HL-60 (cell line): ENCODE measurements around the gene SDK1.

Source experiments
- DNase-seq, 2 experiments: peaks; one replicate each; pipeline ENCODE4 v3.0.0-alpha.2; 2010 to 2020; ENCODE audit warnings: low read depth in 1 of 2, low spot score in 1 of 2
- H3K27ac ChIP-seq: fragments of 250-450 bp; sonication (Bioruptor Pico); replicated peaks from 2 replicates; pipeline ENCODE4 v1.5.1; 2020; ENCODE audit warnings: mild to moderate bottlenecking, moderate library complexity
- H3K27me3 ChIP-seq: fragments of 250-450 bp; sonication (Bioruptor Pico); 2 replicates; pipeline ENCODE4 v1.5.1; 2021; ENCODE audit warnings: mild to moderate bottlenecking, moderate library complexity; ENCODE audit not compliant: insufficient read depth, poor library complexity, severe bottlenecking
- H3K4me3 ChIP-seq: replicated peaks from 2 replicates; pipeline ENCODE4 v1.5.1; 2011; ENCODE audit warnings: mild to moderate bottlenecking, control low read depth, low read length; ENCODE audit not compliant: insufficient read depth
- GABPA ChIP-seq: IDR thresholded peaks from 2 replicates; pipeline ENCODE4 v1.6.1; 2012; ENCODE audit warnings: low read depth
- POLR2AphosphoS5 ChIP-seq: IDR thresholded peaks from 2 replicates; pipeline ENCODE4 v1.6.1; 2012; ENCODE audit warnings: low read depth
- REST ChIP-seq: IDR thresholded peaks from 2 replicates; pipeline ENCODE4 v1.6.1; 2012; ENCODE audit warnings: low read depth; ENCODE audit not compliant: insufficient replicate concordance
- SPI1 ChIP-seq: IDR thresholded peaks from 2 replicates; pipeline ENCODE4 v1.6.1; 2012; ENCODE audit warnings: low read depth, mild to moderate bottlenecking, borderline replicate concordance
- TF ChIP-seq, protein P1 (sequence below): IDR thresholded peaks from one replicate; pipeline ENCODE4 v1.5.1; 2011; ENCODE audit warnings: low read length, control low read depth, inconsistent platforms; ENCODE audit not compliant: insufficient read depth

Gene SDK1

DNA sequence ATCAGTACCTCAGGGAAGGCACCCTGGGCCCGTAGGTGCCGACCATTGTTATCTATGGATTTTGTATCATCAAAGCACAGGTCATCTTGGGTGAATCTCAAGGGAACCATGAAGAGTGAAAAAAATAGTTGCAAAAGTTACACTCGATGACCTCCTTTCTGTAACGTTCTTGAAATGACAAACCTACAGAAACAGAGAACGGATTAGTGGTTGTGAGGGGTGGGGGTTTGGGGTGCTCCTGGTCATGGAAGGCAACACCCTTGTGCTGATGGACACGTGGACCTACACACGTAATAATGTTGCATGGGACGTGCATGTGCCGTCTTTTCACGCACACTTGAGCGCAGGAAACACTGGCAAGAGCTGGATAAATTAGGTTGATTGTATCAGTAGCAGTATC lies 655.9 kb downstream of the SDK1 start:
- TF ChIP-seq REST (no peak), POLR2AphosphoS5 (no peak), SPI1 (no peak), GABPA (no peak)
- TF ChIP-seq, protein P1, sequence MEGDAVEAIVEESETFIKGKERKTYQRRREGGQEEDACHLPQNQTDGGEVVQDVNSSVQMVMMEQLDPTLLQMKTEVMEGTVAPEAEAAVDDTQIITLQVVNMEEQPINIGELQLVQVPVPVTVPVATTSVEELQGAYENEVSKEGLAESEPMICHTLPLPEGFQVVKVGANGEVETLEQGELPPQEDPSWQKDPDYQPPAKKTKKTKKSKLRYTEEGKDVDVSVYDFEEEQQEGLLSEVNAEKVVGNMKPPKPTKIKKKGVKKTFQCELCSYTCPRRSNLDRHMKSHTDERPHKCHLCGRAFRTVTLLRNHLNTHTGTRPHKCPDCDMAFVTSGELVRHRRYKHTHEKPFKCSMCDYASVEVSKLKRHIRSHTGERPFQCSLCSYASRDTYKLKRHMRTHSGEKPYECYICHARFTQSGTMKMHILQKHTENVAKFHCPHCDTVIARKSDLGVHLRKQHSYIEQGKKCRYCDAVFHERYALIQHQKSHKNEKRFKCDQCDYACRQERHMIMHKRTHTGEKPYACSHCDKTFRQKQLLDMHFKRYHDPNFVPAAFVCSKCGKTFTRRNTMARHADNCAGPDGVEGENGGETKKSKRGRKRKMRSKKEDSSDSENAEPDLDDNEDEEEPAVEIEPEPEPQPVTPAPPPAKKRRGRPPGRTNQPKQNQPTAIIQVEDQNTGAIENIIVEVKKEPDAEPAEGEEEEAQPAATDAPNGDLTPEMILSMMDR = no peak
- no peaks in the 10 kb centered on the region for H3K27me3 ChIP-seq
- no peak overlapping the region for H3K4me3 ChIP-seq
- H3K27ac ChIP-seq = no peak overlapping the region
- DNase-seq = no peak

DNA sequence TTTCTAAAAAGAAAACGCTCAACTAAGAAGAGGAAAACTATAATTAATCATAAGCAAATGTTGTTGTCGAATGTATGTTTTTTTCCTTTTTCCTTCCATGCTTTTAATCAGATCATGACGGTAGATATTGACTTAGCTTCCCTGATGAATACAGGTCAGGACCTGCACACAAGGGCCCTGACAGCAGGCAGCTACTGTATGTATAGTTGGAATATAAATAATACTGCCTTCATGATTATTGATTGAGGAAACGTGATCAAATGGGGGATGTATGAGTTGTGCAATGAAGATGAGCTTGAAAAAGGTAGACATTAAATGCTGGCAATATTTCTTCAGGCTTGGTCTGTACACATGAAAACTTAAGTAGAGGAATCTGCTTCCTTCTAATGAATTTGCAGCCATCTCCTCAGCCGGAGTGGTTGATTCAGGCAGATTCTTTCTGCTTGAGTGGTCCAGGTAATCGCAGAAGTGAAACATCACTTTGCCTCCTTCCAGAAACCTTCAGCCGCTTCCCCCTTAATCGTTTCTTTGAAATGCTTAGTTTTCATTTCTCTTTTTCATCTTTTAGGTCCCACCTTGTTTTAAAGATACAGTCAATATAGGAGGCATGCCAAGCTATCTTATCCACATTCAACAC lies 656.5 kb downstream of the SDK1 start:
- no peaks in the 10 kb centered on the region for H3K27me3 ChIP-seq
- no peak overlapping the region for H3K27ac ChIP-seq
- no peak for DNase-seq

GRCh38 chr7:3958109-3958483 lies 657.0 kb downstream of the SDK1 start:
- Histone ChIP-seq H3K27me3 (no peaks in the 10 kb centered on the region), H3K4me3 (no peak overlapping the region), H3K27ac (no peak overlapping the region)
- no peak for DNase-seq
- TF ChIP-seq SPI1 = no peak
- no peak for TF ChIP-seq REST
- no peak for TF ChIP-seq POLR2AphosphoS5
- no peak for TF ChIP-seq GABPA
- TF ChIP-seq, protein P1 = no peak

More for the DNA sequence above, 656.5 kb downstream of the SDK1 start:
- no peak overlapping the region for H3K4me3 ChIP-seq
- TF ChIP-seq REST (no peak), SPI1 (no peak), GABPA (no peak), POLR2AphosphoS5 (no peak)
